Cardiac muscle cell (in vitro differentiated cells and primary cell): Measurements from ENCODE around the gene CA9. TPM values are rescaled to one million over a fixed set of nuclear protein-coding genes. Genes with fewer than 3 reads are reported as not detected.

Experiments used
- DNase-seq, 2 donors: peaks; one replicate each; pipeline versions ENCODE4 v3.0.0 to v3.0.0-alpha.2; 2010 to 2017; ENCODE audit warnings: low read depth in 1 of 2, low spot score in 1 of 2
- H3K27ac ChIP-seq: fragments of 200-600 bp; sonication (generic); 2 replicates; pipeline ENCODE4 v1.5.1; 2016
- H3K27me3 ChIP-seq: fragments of 200-600 bp; sonication (generic); 2 replicates; pipeline ENCODE4 v1.6.0; 2016; ENCODE audit warnings: control low read depth
- H3K36me3 ChIP-seq: fragments of 200-600 bp; sonication (generic); 2 replicates; pipeline ENCODE4 v1.5.1; 2016; ENCODE audit warnings: control low read depth
- H3K4me1 ChIP-seq: fragments of 200-600 bp; sonication (generic); 2 replicates; pipeline ENCODE4 v1.8.1; 2017; ENCODE audit warnings: low read depth, mild to moderate bottlenecking, mixed run types
- H3K4me3 ChIP-seq: fragments of 200-600 bp; sonication (generic); 2 replicates; pipeline ENCODE4 v1.5.1; 2016; ENCODE audit warnings: mild to moderate bottlenecking
- H3K9me3 ChIP-seq: fragments of 200-600 bp; sonication (generic); 2 replicates; pipeline ENCODE4 v1.5.1; 2017; ENCODE audit warnings: low read depth, mild to moderate bottlenecking, control low read depth
- polyA plus RNA-seq: library from polyadenylated mRNA; unstranded; fragments of >200 nt; fragmentation: Nextera tagmentation; extraction: Ambion mirVana; gene quantifications from 2 replicates; pipeline ENCODE4 v1.2.1, GENCODE V29; 2016
- total RNA-seq: library from RNA; depleted of rRNA; stranded (reverse); fragments of >200 nt; gene quantifications from 2 replicates; pipeline ENCODE4 v1.2.3, GENCODE V29; 2016
- TF ChIP-seq, protein P1 (sequence below): IDR thresholded peaks from 2 replicates; pipeline ENCODE4 v1.5.1; 2012; ENCODE audit warnings: low read depth, mild to moderate bottlenecking, low read length

Gene CA9
- total and polyA plus RNA-seq, 2 experiments from 2014 or later, result 2.4 to 2.6 TPM

DNA sequence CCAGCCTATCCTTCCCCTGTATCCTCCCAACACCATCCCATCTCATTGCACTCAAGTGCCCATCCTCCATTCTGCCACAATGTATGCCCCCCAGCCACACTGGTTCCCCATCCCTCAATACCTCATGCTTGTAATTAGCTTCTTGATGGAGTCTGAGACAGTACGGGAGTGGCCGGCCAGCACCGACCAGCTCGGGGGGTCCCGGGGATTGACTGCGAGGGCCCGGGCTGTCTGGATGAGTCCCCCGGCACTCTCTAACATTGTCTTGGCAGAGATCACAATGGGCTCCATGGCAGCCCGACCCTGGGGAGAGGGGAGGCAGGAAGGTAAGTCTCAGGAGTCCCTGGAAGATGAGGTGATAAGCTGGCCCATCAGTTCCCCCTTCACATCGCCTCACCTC, 33.2 kb downstream of the CA9 start:
- Histone ChIP-seq H3K27ac (no peak overlapping the region), H3K36me3 (peaks cover 88% of the 10 kb centered on the region), H3K27me3 (no peaks in the 10 kb centered on the region), H3K9me3 (no peaks in the 10 kb centered on the region), H3K4me3 (no peak overlapping the region), H3K4me1 (no peaks in the 10 kb centered on the region)
- TF ChIP-seq, protein P1, sequence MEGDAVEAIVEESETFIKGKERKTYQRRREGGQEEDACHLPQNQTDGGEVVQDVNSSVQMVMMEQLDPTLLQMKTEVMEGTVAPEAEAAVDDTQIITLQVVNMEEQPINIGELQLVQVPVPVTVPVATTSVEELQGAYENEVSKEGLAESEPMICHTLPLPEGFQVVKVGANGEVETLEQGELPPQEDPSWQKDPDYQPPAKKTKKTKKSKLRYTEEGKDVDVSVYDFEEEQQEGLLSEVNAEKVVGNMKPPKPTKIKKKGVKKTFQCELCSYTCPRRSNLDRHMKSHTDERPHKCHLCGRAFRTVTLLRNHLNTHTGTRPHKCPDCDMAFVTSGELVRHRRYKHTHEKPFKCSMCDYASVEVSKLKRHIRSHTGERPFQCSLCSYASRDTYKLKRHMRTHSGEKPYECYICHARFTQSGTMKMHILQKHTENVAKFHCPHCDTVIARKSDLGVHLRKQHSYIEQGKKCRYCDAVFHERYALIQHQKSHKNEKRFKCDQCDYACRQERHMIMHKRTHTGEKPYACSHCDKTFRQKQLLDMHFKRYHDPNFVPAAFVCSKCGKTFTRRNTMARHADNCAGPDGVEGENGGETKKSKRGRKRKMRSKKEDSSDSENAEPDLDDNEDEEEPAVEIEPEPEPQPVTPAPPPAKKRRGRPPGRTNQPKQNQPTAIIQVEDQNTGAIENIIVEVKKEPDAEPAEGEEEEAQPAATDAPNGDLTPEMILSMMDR, result no peak
- no peak for DNase-seq

DNA sequence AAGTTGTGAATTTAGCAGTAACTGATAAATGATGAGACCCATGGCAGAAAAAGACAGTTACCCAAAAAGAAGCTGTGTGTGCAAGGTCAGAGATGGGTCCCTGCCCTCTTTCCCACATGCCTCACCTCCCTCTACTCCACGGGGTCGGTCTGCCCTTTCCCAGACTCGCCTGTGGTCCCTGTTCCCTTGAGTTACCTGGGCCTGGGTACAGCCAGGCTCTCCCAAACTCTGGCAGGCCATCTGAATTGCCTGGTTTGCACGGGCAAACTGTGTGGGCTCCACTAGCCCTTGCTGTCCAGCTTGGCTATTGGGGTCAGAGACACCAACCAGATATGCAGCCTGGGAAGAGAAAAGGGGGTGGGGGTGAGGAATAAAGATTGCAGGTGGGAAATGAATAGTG, 34.4 kb downstream of the CA9 start:
- Histone ChIP-seq H3K27ac (no peak overlapping the region), H3K9me3 (no peaks in the 10 kb centered on the region), H3K4me1 (no peaks in the 10 kb centered on the region), H3K36me3 (peaks cover 79% of the 10 kb centered on the region), H3K27me3 (no peaks in the 10 kb centered on the region), H3K4me3 (no peak overlapping the region)
- TF ChIP-seq, protein P1, result no peak
- DNase-seq, result no peak

DNA sequence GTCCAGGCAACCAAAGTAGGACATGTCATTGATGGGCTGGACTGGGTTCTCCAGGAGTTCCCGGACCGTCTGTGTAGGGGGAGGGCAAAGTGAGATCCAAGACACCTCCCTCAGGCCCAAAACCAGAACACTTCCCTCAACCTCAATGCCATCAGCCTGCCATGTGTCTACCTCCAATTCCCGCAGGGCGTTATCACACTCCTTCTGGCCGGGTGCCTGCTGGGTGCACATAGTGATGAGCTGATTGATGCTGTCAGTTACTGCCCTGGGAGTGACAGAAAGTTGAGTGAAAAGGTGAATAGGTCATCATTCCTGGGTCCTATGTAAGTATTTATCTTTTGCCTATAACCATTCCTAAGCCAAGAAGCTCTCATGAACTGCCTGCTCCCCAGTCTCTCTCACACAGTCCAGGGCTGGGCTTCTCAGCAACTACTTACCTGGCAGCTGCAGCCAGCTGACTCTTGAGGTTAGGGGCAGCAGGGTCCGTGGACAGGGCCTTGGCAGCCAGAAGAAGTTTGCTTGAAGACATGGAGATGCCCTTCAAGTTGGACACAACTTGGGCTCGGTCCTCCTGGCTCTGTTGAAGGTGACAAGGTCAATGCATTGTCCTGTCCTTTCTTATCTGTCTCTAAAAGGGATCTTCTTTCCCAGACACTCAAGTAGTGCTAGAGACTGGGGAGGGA, 37.2 kb downstream of the CA9 start:
- no peak for DNase-seq
- Histone ChIP-seq H3K27me3 (no peaks in the 10 kb centered on the region), H3K9me3 (no peaks in the 10 kb centered on the region), H3K4me3 (no peak overlapping the region), H3K36me3 (peaks cover 77% of the 10 kb centered on the region), H3K4me1 (no peaks in the 10 kb centered on the region), H3K27ac (peak overlapping the region; percentile 39)
- TF ChIP-seq, protein P1, result no peak

DNA sequence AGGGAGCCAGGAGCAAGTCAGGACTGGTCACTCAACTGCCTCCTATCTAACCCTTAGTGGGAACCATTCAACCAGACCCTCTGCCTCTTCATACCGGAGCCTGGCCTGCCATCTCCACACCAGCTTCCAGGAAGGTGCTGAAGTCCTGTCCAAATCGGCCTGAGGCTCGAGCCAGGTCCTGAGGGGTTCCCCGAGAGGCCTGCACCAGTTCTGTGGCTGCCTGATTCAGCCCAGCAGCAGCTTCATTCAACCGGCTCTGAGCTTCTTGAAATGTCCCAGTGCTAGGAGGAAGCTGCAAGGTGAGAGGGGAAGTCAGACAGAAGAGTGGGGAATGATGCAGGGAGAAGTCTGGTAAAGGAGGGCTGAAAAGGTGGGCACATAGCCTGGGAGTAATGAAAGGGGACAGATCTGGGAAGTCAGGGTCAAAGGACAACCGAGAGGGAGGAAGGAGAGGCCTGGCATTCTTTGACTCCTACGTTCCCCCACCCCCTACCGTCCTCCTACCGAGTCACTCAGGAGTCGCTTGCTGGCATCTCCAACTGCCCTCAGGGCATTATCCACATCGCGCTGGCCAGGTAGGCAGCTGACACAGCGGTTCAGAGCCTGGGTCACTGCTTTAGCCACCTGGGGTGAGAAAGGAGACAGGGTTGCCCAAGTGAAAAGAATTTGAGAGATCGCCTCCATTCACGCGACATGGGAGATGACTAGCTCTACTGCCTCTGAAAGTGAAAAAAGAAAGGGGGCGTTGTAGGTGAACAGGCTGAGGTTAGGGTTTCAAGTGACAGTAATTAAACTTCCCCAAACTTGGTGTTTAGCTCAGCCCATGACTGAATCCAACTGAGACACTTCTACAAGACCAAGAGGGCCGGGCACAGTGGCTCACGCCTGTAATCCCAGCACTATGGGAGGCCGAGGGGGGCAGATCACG, 38.0 kb downstream of the CA9 start:
- no peaks in the 10 kb centered on the region for H3K4me1 ChIP-seq
- H3K36me3 ChIP-seq, result peaks cover 75% of the 10 kb centered on the region
- H3K9me3 ChIP-seq, result no peaks in the 10 kb centered on the region
- peak overlapping the region; percentile 39 for H3K27ac ChIP-seq
- TF ChIP-seq, protein P1, result no peak
- H3K4me3 ChIP-seq, result no peak overlapping the region
- H3K27me3 ChIP-seq, result no peaks in the 10 kb centered on the region
- DNase-seq, result no peak

DNA sequence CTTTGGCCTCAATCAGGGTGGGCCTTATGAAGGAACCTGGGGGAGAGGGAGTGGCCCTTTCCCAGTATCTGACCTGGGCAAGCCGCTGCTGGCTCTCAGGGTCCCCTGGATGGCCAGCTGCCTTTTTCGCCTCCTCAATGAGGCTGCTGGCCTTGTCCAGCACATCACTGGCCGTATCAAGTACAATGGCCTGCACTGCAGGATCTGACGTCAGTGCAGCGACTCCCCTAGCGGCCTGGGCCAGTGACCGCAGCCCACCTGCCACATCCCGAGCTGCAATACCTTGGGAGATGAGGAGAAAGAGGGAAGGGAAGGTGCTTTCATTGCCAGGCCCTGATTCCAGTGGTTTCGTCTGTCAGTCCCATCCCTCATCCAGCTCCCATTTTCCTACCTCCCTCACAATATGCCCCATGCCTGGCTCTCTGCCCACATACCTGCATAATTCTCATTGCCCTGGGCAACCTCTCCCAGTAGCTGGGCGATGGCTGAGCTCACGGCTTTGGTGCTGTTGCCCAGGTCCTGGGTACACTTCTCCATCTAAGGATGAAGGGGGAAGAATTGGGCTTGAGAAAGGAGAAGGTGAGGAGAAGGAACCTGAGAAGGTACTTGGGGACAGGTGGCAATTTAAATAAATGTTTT, 39.2 kb downstream of the CA9 start:
- no peaks in the 10 kb centered on the region for H3K9me3 ChIP-seq
- H3K4me1 ChIP-seq, result no peaks in the 10 kb centered on the region
- no peak for DNase-seq
- peaks cover 75% of the 10 kb centered on the region for H3K36me3 ChIP-seq
- H3K4me3 ChIP-seq, result no peak overlapping the region
- H3K27me3 ChIP-seq, result no peaks in the 10 kb centered on the region
- H3K27ac ChIP-seq, result no peak overlapping the region
- TF ChIP-seq, protein P1, result no peak
